MM.1S (cell line): ENCODE measurements around the gene SPRED2.

Experiments
- DNase-seq: peaks from one replicate; pipeline ENCODE4 v3.0.0-alpha.2; 2015
- H2AFZ ChIP-seq: fragments of 300-600 bp; sonication (generic); 2 replicates; pipeline ENCODE4 v1.6.0; 2016; ENCODE audit warnings: antibody characterized with exemption, low read length
- H3F3A ChIP-seq: fragments of 300-600 bp; sonication (generic); 2 replicates; pipeline ENCODE4 v1.6.1; 2016; ENCODE audit warnings: mild to moderate bottlenecking, antibody characterized with exemption, low read length, moderate library complexity, mixed read lengths; ENCODE audit not compliant: insufficient read depth
- H3K27ac ChIP-seq: fragments of 300-600 bp; sonication (generic); 2 replicates; pipeline ENCODE4 v1.5.1; 2016; ENCODE audit warnings: mild to moderate bottlenecking, low read length
- H3K27me3 ChIP-seq: fragments of 300-600 bp; sonication (generic); replicated peaks from 2 replicates; pipeline ENCODE4 v1.6.0; 2016; ENCODE audit warnings: low read length; ENCODE audit not compliant: insufficient read depth
- H3K36me3 ChIP-seq: fragments of 300-600 bp; sonication (generic); replicated peaks from 2 replicates; pipeline ENCODE4 v1.6.1; 2016; ENCODE audit warnings: mild to moderate bottlenecking, low read length, mixed read lengths; ENCODE audit not compliant: insufficient read depth
- H3K4me1 ChIP-seq: fragments of 300-600 bp; sonication (generic); 2 replicates; pipeline ENCODE4 v1.6.1; 2016; ENCODE audit warnings: low read length, mixed read lengths
- H3K4me2 ChIP-seq: fragments of 300-600 bp; sonication (generic); 2 replicates; pipeline ENCODE4 v1.6.0; 2016; ENCODE audit warnings: low read depth, low read length
- H3K4me3 ChIP-seq: fragments of 300-600 bp; sonication (generic); 2 replicates; pipeline ENCODE4 v1.5.1; 2016; ENCODE audit warnings: low read length, mixed read lengths
- H3K79me2 ChIP-seq: fragments of 300-600 bp; sonication (generic); 2 replicates; pipeline ENCODE4 v1.6.1; 2016; ENCODE audit warnings: mixed run types, low read length, mixed read lengths
- H3K9ac ChIP-seq: fragments of 300-600 bp; sonication (generic); 2 replicates; pipeline ENCODE4 v1.6.1; 2016; ENCODE audit warnings: low read length, mixed read lengths
- H3K9me2 ChIP-seq: fragments of 300-600 bp; sonication (generic); replicated peaks from 2 replicates; pipeline ENCODE4 v1.6.1; 2016; ENCODE audit warnings: mild to moderate bottlenecking, low read length, mixed read lengths; ENCODE audit not compliant: insufficient read depth
- H3K9me3 ChIP-seq: fragments of 300-600 bp; sonication (generic); replicated peaks from 2 replicates; pipeline ENCODE4 v1.6.1; 2016; ENCODE audit warnings: mild to moderate bottlenecking, low read length, mixed read lengths; ENCODE audit not compliant: insufficient read depth
- H4K20me1 ChIP-seq: fragments of 300-600 bp; sonication (generic); 2 replicates; pipeline ENCODE4 v1.6.1; 2016; ENCODE audit warnings: mild to moderate bottlenecking, low read length, moderate library complexity, mixed read lengths; ENCODE audit not compliant: insufficient read depth
- CTCF ChIP-seq: fragments of 300-600 bp; sonication (generic); IDR thresholded peaks from 2 replicates; pipeline ENCODE4 v1.5.1; 2016; ENCODE audit warnings: antibody characterized with exemption, low read length, mixed read lengths
- EZH2 ChIP-seq: fragments of 300-600 bp; sonication (generic); optimal IDR thresholded peaks from 2 replicates; pipeline ENCODE3; 2017; ENCODE audit warnings: low read depth, mild to moderate bottlenecking, antibody characterized with exemption, low read length, mixed read lengths
- EZH2phosphoT487 ChIP-seq: fragments of 300-600 bp; sonication (generic); IDR thresholded peaks from 2 replicates; pipeline ENCODE4 v1.6.1; 2018; ENCODE audit warnings: antibody characterized with exemption, low read length

SPRED2 gene

DNA sequence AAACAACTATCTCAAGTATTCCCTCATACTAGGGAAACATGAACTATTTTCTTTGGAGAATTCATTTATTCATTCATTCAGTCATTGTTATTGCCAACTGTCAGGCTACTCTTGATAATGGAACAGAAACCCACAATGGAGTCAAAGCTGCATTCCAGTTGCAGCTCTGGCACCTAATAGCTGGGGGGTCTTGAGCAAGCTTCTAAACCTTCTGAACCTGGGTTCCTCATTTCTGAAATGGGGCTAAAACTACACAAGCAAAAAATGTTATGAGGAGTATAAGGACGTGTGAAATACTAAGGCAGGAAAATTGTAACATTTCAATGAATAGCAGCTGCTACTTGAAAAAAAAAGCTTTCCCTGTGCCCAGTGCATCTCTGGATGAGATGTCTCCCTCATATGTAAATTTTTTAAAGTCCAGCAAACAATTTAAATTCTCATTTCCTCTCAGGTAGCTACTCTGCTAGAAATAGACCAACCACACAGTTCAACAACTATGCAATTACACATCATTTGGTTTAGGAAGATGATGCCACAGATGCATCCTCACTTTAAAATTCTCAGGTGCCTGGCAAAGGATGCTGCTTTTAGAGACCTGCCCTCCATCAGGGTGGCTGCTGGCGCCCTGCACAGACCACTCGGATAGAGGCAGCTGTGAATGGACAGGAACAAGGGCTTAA is 38.5 kb downstream of the SPRED2 start:
- H3K4me2 ChIP-seq, result peak overlapping the region; percentile 63
- peak overlapping the region; percentile 32 for H3K4me3 ChIP-seq

DNA sequence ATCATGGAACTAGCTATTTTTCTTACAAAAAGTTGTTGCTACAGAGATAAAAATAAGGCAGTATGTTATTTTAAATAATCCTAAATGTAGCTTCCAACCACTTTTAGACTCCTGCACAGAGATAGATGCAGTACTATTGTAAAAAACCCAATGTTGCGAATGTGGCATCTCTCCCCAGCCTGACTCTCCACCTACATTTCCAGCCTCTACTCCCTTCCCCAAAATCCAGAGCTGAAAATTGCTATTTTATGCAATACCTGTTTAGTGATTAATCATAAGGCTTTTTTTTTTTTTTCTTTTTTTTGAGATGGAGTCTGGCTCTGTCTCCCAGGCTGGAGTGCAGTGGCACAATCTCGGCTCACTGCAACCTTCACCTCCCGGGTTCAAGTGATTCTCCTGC is 39.4 kb downstream of the SPRED2 start:
- Histone ChIP-seq H3K4me2 (no peak overlapping the region), H3K4me1 (peaks cover 94% of the 10 kb centered on the region), H3K79me2 (peaks cover 90% of the 10 kb centered on the region), H3K27ac (peak overlapping the region; percentile 99; the same call in 1 of the 2 replicates), H3K4me3 (no peak overlapping the region), H4K20me1 (no peaks in the 10 kb centered on the region), H3K27me3 (no peaks in the 10 kb centered on the region), H2AFZ (no peak overlapping the region), H3F3A (peaks cover 58% of the 10 kb centered on the region), H3K9me3 (no peaks in the 10 kb centered on the region), H3K9me2 (no peaks in the 10 kb centered on the region), H3K36me3 (no peaks in the 10 kb centered on the region), H3K9ac (no peak overlapping the region)
- no peak for DNase-seq
- TF ChIP-seq EZH2 (no peak), CTCF (no peak), EZH2phosphoT487 (no peak)

More for the DNA sequence above, 38.5 kb downstream of the SPRED2 start:
- no peaks in the 10 kb centered on the region for H3K9me3 ChIP-seq
- H3K27ac ChIP-seq, result peak overlapping the region; percentile 99
- H3K27me3 ChIP-seq, result no peaks in the 10 kb centered on the region
- peaks cover 85% of the 10 kb centered on the region for H3K4me1 ChIP-seq
- no peaks in the 10 kb centered on the region for H3K36me3 ChIP-seq
- peak; percentile 83 for DNase-seq
- H3K9me2 ChIP-seq, result no peaks in the 10 kb centered on the region
- peaks cover 90% of the 10 kb centered on the region for H3K79me2 ChIP-seq
- peaks cover 58% of the 10 kb centered on the region for H3F3A ChIP-seq
- H2AFZ ChIP-seq, result no peak overlapping the region
- no peak for TF ChIP-seq EZH2phosphoT487
- TF ChIP-seq CTCF, result no peak
- TF ChIP-seq EZH2, result no peak
- peak overlapping the region; percentile 49 for H3K9ac ChIP-seq
- H4K20me1 ChIP-seq, result no peaks in the 10 kb centered on the region

DNA sequence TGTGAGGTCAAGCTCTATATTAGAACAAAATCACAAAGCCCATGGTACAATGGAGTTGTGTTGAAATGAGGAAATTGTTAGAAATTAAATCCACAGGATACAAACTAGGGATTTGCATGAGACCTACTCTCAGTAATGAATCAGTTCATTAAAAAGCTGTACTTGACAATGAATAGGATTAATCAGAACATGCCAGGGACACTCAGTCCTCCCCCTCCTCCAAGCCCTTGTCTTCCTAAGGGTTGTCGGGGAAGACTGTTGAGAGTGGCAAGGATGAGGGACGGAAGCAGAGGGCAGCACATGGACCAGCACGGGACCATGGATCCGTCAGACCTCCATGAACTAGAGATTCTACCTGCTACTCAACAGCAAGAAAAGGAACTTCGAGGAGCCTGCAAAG is 39.8 kb downstream of the SPRED2 start:
- Histone ChIP-seq H3K4me3 (no peak overlapping the region), H3K9ac (no peak overlapping the region), H3K9me3 (no peaks in the 10 kb centered on the region), H3F3A (peaks cover 58% of the 10 kb centered on the region), H3K9me2 (no peaks in the 10 kb centered on the region), H2AFZ (no peak overlapping the region), H3K27me3 (no peaks in the 10 kb centered on the region), H3K4me2 (no peak overlapping the region), H4K20me1 (no peaks in the 10 kb centered on the region), H3K36me3 (no peaks in the 10 kb centered on the region), H3K27ac (peak overlapping the region; percentile 99; the same call in 1 of the 2 replicates), H3K4me1 (peaks cover 94% of the 10 kb centered on the region), H3K79me2 (peaks cover 90% of the 10 kb centered on the region)
- DNase-seq, result no peak
- TF ChIP-seq EZH2, result no peak
- no peak for TF ChIP-seq EZH2phosphoT487
- TF ChIP-seq CTCF, result no peak
